ENCODE measurements around the gene CD276.

CD276 gene

GRCh38 chr15:73750951-73751350 lies 66.8 kb downstream of the CD276 start:
- no peak overlapping the region for H3K27ac ChIP-seq (ENCODE audit: low read depth, low read length)
- no peaks in the 10 kb centered on the region for H3K79me1 ChIP-seq (ENCODE audit: low read length)
- no peak overlapping the region for H3K9ac ChIP-seq (ENCODE audit: low read length)
- no peak overlapping the region for H3K18ac ChIP-seq (ENCODE audit: low read length)
- H2BK15ac ChIP-seq (replicated peaks; ENCODE audit: low read depth): no peak overlapping the region
- no peaks in the 10 kb centered on the region for H3K36me3 ChIP-seq (ENCODE audit: control insufficient read depth, insufficient read depth, low read length)
- H4K8ac ChIP-seq (ENCODE audit: low read depth, low read length): no peak overlapping the region
- H3K56ac ChIP-seq (ENCODE audit: low read length): no peak overlapping the region
- H3K4me3 ChIP-seq (ENCODE audit: low read length): no peak overlapping the region
- no CpG with 5 or more reads among the region's 20 CpGs for WGBS (ENCODE audit: extremely low coverage, insufficient coverage, low lambda C conversion rate)
- no peak overlapping the region for H4K5ac ChIP-seq (ENCODE audit: low read length)
- H3K23ac ChIP-seq (ENCODE audit: low read length): no peak overlapping the region
- no peaks in the 10 kb centered on the region for H3K79me2 ChIP-seq (ENCODE audit: control insufficient read depth, insufficient read depth, low read length)
- H2BK120ac ChIP-seq (ENCODE audit: low read depth, low read length): no peak overlapping the region
- H3K27me3 ChIP-seq (ENCODE audit: insufficient read depth, low read length, poor library complexity): no peaks in the 10 kb centered on the region
- no peak overlapping the region for H3K4ac ChIP-seq (ENCODE audit: low read depth, low read length)
- no peak overlapping the region for H3K4me2 ChIP-seq (ENCODE audit: low read length)
- no peak overlapping the region for H2BK5ac ChIP-seq (ENCODE audit: low read length)
- DNase-seq: no peak
- peaks cover 14% of the 10 kb centered on the region for H3K4me1 ChIP-seq (ENCODE audit: control insufficient read depth, low read depth, low read length)
- H2AK5ac ChIP-seq (ENCODE audit: low read length): no peak overlapping the region

GRCh38 chr15:73751511-73751898 lies 67.3 kb downstream of the CD276 start:
- Histone ChIP-seq H3K18ac (ENCODE audit: low read length) (no peak overlapping the region), H2AK5ac (ENCODE audit: low read length) (no peak overlapping the region), H3K27me3 (ENCODE audit: insufficient read depth, low read length, poor library complexity) (no peaks in the 10 kb centered on the region)

GRCh38 chr15:73751899-73752805 lies 68.0 kb downstream of the CD276 start:
- peak overlapping the region; percentile 84 for H3K4me2 ChIP-seq (ENCODE audit: low read length)
- no peak overlapping the region for H2BK5ac ChIP-seq (ENCODE audit: low read length)
- H2BK15ac ChIP-seq (replicated peaks; ENCODE audit: low read depth): no peak overlapping the region
- no peaks in the 10 kb centered on the region for H3K79me2 ChIP-seq (ENCODE audit: control insufficient read depth, insufficient read depth, low read length)
- no CpG with 5 or more reads among the region's 79 CpGs for WGBS (ENCODE audit: extremely low coverage, insufficient coverage, low lambda C conversion rate)
- H4K8ac ChIP-seq (ENCODE audit: low read depth, low read length): no peak overlapping the region
- peak overlapping the region; percentile 85 for H3K56ac ChIP-seq (ENCODE audit: low read length)
- H3K27ac ChIP-seq (ENCODE audit: low read depth, low read length): no peak overlapping the region
- H3K18ac ChIP-seq (ENCODE audit: low read length): peak overlapping the region; percentile 47
- no peak overlapping the region for H3K4ac ChIP-seq (ENCODE audit: low read depth, low read length)
- peak overlapping the region; percentile 45 for H3K4me3 ChIP-seq (ENCODE audit: low read length)
- no peak overlapping the region for H2BK120ac ChIP-seq (ENCODE audit: low read depth, low read length)
- no peak overlapping the region for H2AK5ac ChIP-seq (ENCODE audit: low read length)
- no peak overlapping the region for H4K5ac ChIP-seq (ENCODE audit: low read length)
- no peaks in the 10 kb centered on the region for H3K27me3 ChIP-seq (ENCODE audit: insufficient read depth, low read length, poor library complexity)
- peaks cover 12% of the 10 kb centered on the region for H3K4me1 ChIP-seq (ENCODE audit: control insufficient read depth, low read depth, low read length)
- no peak for DNase-seq
- H3K79me1 ChIP-seq (ENCODE audit: low read length): no peaks in the 10 kb centered on the region
- H3K9ac ChIP-seq (ENCODE audit: low read length): peak overlapping the region; percentile 78
- H3K23ac ChIP-seq (ENCODE audit: low read length): peak overlapping the region; percentile 86
- no peaks in the 10 kb centered on the region for H3K36me3 ChIP-seq (ENCODE audit: control insufficient read depth, insufficient read depth, low read length)

More at GRCh38 chr15:73751511-73751898, 67.3 kb downstream of the CD276 start:
- H2BK120ac ChIP-seq (ENCODE audit: low read depth, low read length): no peak overlapping the region
- peak overlapping the region; percentile 56 for H3K4me2 ChIP-seq (ENCODE audit: low read length)
- H3K27ac ChIP-seq (ENCODE audit: low read depth, low read length): no peak overlapping the region
- H3K4ac ChIP-seq (ENCODE audit: low read depth, low read length): no peak overlapping the region
- no peaks in the 10 kb centered on the region for H3K36me3 ChIP-seq (ENCODE audit: control insufficient read depth, insufficient read depth, low read length)
- H3K79me1 ChIP-seq (ENCODE audit: low read length): no peaks in the 10 kb centered on the region
- no peak overlapping the region for H4K8ac ChIP-seq (ENCODE audit: low read depth, low read length)
- no CpG with 5 or more reads among the region's 9 CpGs for WGBS (ENCODE audit: extremely low coverage, insufficient coverage, low lambda C conversion rate)
- H4K5ac ChIP-seq (ENCODE audit: low read length): no peak overlapping the region
- no peaks in the 10 kb centered on the region for H3K79me2 ChIP-seq (ENCODE audit: control insufficient read depth, insufficient read depth, low read length)
- H2BK15ac ChIP-seq (replicated peaks; ENCODE audit: low read depth): no peak overlapping the region
- peak overlapping the region; percentile 40 for H3K56ac ChIP-seq (ENCODE audit: low read length)
- DNase-seq: no peak
- no peak overlapping the region for H3K4me3 ChIP-seq (ENCODE audit: low read length)
- H3K9ac ChIP-seq (ENCODE audit: low read length): peak overlapping the region; percentile 36
- no peak overlapping the region for H3K23ac ChIP-seq (ENCODE audit: low read length)
- H3K4me1 ChIP-seq (ENCODE audit: control insufficient read depth, low read depth, low read length): peaks cover 14% of the 10 kb centered on the region
- no peak overlapping the region for H2BK5ac ChIP-seq (ENCODE audit: low read length)

- H3K18ac ChIP-seq (ENCODE audit: low read length): peak overlapping the region; percentile 47
- no peaks in the 10 kb centered on the region for H3K79me1 ChIP-seq (ENCODE audit: low read length)
- H3K4me2 ChIP-seq (ENCODE audit: low read length): peak overlapping the region; percentile 84
- H3K27ac ChIP-seq (ENCODE audit: low read depth, low read length): no peak overlapping the region
- H3K4me3 ChIP-seq (ENCODE audit: low read length): peak overlapping the region; percentile 45
- no peak overlapping the region for H2AK5ac ChIP-seq (ENCODE audit: low read length)
- no peaks in the 10 kb centered on the region for H3K79me2 ChIP-seq (ENCODE audit: control insufficient read depth, insufficient read depth, low read length)
- H4K5ac ChIP-seq (ENCODE audit: low read length): no peak overlapping the region
- H3K23ac ChIP-seq (ENCODE audit: low read length): peak overlapping the region; percentile 86
- no CpG with 5 or more reads among the region's 56 CpGs for WGBS (ENCODE audit: extremely low coverage, insufficient coverage, low lambda C conversion rate)
- peaks cover 12% of the 10 kb centered on the region for H3K4me1 ChIP-seq (ENCODE audit: control insufficient read depth, low read depth, low read length)
- H2BK15ac ChIP-seq (replicated peaks; ENCODE audit: low read depth): no peak overlapping the region
- H3K36me3 ChIP-seq (ENCODE audit: control insufficient read depth, insufficient read depth, low read length): no peaks in the 10 kb centered on the region
- H3K4ac ChIP-seq (ENCODE audit: low read depth, low read length): no peak overlapping the region
- H3K56ac ChIP-seq (ENCODE audit: low read length): peak overlapping the region; percentile 85
- no peak overlapping the region for H4K8ac ChIP-seq (ENCODE audit: low read depth, low read length)
- H2BK5ac ChIP-seq (ENCODE audit: low read length): no peak overlapping the region
- H3K27me3 ChIP-seq (ENCODE audit: insufficient read depth, low read length, poor library complexity): no peaks in the 10 kb centered on the region
- peak; percentile 47 for DNase-seq
- peak overlapping the region; percentile 78 for H3K9ac ChIP-seq (ENCODE audit: low read length)
- H2BK120ac ChIP-seq (ENCODE audit: low read depth, low read length): no peak overlapping the region
Measured at GRCh38 chr15:73752806-73753193, 68.6 kb downstream of the CD276 start.

- H4K5ac ChIP-seq (ENCODE audit: low read length): no peak within 1 kb of the TSS
- H3K56ac ChIP-seq (ENCODE audit: low read length): peak within 1 kb of the TSS; percentile 85
- DNase-seq: peak; percentile 54
- H3K27ac ChIP-seq (ENCODE audit: low read depth, low read length): no peak within 1 kb of the TSS
- H2BK15ac ChIP-seq (replicated peaks; ENCODE audit: low read depth): no peak within 1 kb of the TSS
- H3K18ac ChIP-seq (ENCODE audit: low read length): peak within 1 kb of the TSS; percentile 47
- H3K27me3 ChIP-seq (ENCODE audit: insufficient read depth, low read length, poor library complexity): no peaks in the 10 kb centered on the region
- no peaks in the 10 kb centered on the region for H3K79me1 ChIP-seq (ENCODE audit: low read length)
- H4K8ac ChIP-seq (ENCODE audit: low read depth, low read length): no peak within 1 kb of the TSS
- peak within 1 kb of the TSS; percentile 84 for H3K4me2 ChIP-seq (ENCODE audit: low read length)
- H3K4me3 ChIP-seq (ENCODE audit: low read length): peak within 1 kb of the TSS; percentile 45
- H3K4ac ChIP-seq (ENCODE audit: low read depth, low read length): no peak within 1 kb of the TSS
- peak within 1 kb of the TSS; percentile 78 for H3K9ac ChIP-seq (ENCODE audit: low read length)
- H2BK5ac ChIP-seq (ENCODE audit: low read length): no peak within 1 kb of the TSS
- peak within 1 kb of the TSS; percentile 86 for H3K23ac ChIP-seq (ENCODE audit: low read length)
- no peak within 1 kb of the TSS for H2AK5ac ChIP-seq (ENCODE audit: low read length)
- H3K36me3 ChIP-seq (ENCODE audit: control insufficient read depth, insufficient read depth, low read length): no peaks in the 10 kb centered on the region
- H2BK120ac ChIP-seq (ENCODE audit: low read depth, low read length): no peak within 1 kb of the TSS
- H3K79me2 ChIP-seq (ENCODE audit: control insufficient read depth, insufficient read depth, low read length): no peaks in the 10 kb centered on the region
- peaks cover 12% of the 10 kb centered on the region for H3K4me1 ChIP-seq (ENCODE audit: control insufficient read depth, low read depth, low read length)
- WGBS (ENCODE audit: extremely low coverage, insufficient coverage, low lambda C conversion rate): no CpG with 5 or more reads among the region's 44 CpGs
Measured at GRCh38 chr15:73753250-73754130, 69.3 kb downstream of the CD276 start, which contains the start of gene INSYN1. Gene INSYN1, minus strand, starts transcription at chr15:73753351. Its CDS starts 2,221 bp downstream, at chr15:73751130.
